Thymus (tissue), 11 donors: ENCODE results near the gene MKNK2. TPM values are rescaled to one million over a fixed set of nuclear protein-coding genes. Genes with fewer than 3 reads are reported as not detected.

Source experiments
- DNase-seq, 9 donors: peaks; one replicate each; pipeline ENCODE4 v3.0.0-alpha.2; 2013; ENCODE audit warnings: low spot score in 9 of 9, low read depth in 6 of 9, missing footprints in 1 of 9
- H3K27ac ChIP-seq, 2 donors: one replicate each; pipeline ENCODE4 v1.5.1; 2013; ENCODE audit warnings: control low read depth in 1 of 2, low read depth in 1 of 2, low read length in 1 of 2, mild to moderate bottlenecking in 1 of 2, moderate library complexity in 1 of 2
- H3K27me3 ChIP-seq, 2 donors: one replicate each; pipeline ENCODE4 v1.5.1; 2013; ENCODE audit warnings: low read length in 1 of 2; ENCODE audit not compliant: control insufficient read depth in 2 of 2, insufficient read depth in 1 of 2
- H3K36me3 ChIP-seq, 2 donors: one replicate each; pipeline ENCODE4 v1.5.1; 2013; ENCODE audit warnings: low read length in 1 of 2, mild to moderate bottlenecking in 1 of 2, moderate library complexity in 1 of 2; ENCODE audit not compliant: control insufficient read depth in 2 of 2, insufficient read depth in 2 of 2
- H3K4me1 ChIP-seq, 2 donors: one replicate each; pipeline ENCODE4 v1.5.1; 2013; ENCODE audit warnings: low read length in 2 of 2; ENCODE audit not compliant: control insufficient read depth in 2 of 2, insufficient read depth in 2 of 2
- H3K4me3 ChIP-seq, 2 donors: one replicate each; pipeline ENCODE4 v1.5.1; 2013; ENCODE audit warnings: low read length in 2 of 2, control low read depth in 1 of 2, mild to moderate bottlenecking in 1 of 2
- H3K9me3 ChIP-seq, 2 donors: one replicate each; pipeline ENCODE4 v1.5.1; 2013; ENCODE audit warnings: low read length in 1 of 2, mild to moderate bottlenecking in 1 of 2; ENCODE audit not compliant: control insufficient read depth in 2 of 2, insufficient read depth in 1 of 2
- WGBS: extraction: QIAGEN DNeasy Blood & Tissue Kit; methylation state at CpG from one replicate; pipeline ENCODE4 v1.1.7; 2013; 5-methylcytosine and 5-hydroxymethylcytosine counted together
- polyA plus RNA-seq: library from polyadenylated mRNA; stranded (reverse); fragments of 200-250 nt; gene quantifications from one replicate; pipeline ENCODE4 v1.2.3, GENCODE V29; 2013
- total RNA-seq: library from RNA; stranded (reverse); fragments of 120-200 nt; gene quantifications from one replicate; pipeline ENCODE4 v1.2.4, GENCODE V29; 2013
- donor health status: healthy.

MKNK2 gene
- total and polyA plus RNA-seq, 2 donors, result 59.4 to 97.9 TPM

DNA sequence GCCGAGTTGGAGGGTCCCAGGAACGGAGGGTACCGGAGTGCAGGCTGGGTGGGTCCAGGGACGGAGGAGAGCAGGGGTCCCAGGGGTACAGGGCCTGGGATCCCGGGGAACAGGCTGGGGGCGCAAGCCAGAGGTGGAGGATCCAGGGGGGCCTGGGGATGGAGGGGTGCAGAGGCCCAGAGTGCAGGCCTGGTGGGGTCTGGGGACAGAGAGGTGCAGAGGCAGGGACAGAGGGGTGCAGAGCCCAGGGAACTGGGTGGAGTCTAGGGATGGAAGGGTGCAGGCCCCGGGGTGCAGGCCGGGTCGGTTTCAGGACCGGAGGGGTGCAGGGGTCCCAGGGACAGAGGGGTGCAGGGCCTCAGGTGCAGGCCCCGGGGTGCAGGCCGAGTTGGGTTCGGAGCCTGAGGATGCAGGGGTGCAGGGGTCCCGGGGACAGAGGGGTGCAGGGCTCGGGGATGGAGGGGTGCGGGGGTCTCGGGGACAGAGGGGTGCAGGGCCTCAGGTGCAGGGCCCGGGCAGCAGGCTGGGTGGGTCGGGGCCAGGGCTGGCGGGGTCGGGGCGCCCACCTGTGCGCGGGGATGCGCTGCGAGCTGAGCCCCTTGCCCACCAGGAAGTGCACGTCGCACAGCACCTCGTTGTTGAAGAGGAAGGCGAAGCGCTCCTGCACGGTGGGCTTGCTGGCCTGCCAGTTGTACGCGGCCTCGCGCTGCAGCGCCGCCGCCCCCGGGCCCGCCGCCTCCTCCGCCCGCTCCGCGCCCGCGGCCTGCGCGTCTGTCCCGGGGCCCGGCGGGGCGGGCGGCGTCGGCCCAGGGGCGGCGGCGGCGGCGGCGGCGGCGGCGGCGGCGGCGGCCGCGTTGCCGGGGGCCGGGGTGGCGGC, 36.1 kb downstream of the MKNK2 start:
- Histone ChIP-seq H3K27me3 (no peaks in the 10 kb centered on the region), H3K27ac (peak overlapping the region in 1 of 2 donors; percentile 74), H3K9me3 (peaks cover 0 to 2% of the 10 kb centered on the region in 2 donors), H3K36me3 (peaks cover 0 to 18% of the 10 kb centered on the region in 2 donors), H3K4me3 (peak overlapping the region; percentile 34 to 82), H3K4me1 (peaks cover 8 to 26% of the 10 kb centered on the region in 2 donors)
- DNase-seq, result peak in 3 of 9 donors; percentile 16 to 50 (median 35)
- 15% methylated on average over 74 of the region's 74 CpGs for WGBS

DNA sequence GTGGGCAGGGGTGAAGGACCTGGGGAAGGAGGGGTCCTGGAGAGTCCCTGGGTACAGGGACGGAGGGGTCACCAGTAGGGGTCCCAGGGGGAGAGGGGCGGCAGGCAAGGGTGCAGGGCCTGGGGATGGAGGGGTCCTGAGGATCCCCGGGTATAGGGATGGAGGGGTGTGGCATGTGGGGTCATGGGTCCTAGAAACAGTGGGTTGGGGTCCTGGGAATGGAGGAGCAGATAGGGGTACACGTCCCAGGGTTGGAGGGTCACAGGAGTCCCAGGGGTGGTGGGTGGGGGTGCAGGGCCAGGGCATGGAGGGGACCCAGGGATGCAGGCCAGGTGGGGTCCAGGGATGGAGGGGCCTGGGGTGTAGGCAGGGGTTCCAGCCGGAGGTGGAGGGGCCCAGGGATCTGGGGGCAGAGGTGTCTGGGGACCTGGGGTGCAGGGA, 36.9 kb downstream of the MKNK2 start:
- H3K27ac ChIP-seq, result no peak overlapping the region
- H3K27me3 ChIP-seq, result no peaks in the 10 kb centered on the region
- H3K4me1 ChIP-seq, result peaks cover 8 to 21% of the 10 kb centered on the region in 2 donors
- WGBS, result 97% methylated on average over 5 of the region's 5 CpGs
- H3K4me3 ChIP-seq, result no peak overlapping the region
- no peak for DNase-seq
- H3K36me3 ChIP-seq, result peaks cover 0 to 18% of the 10 kb centered on the region in 2 donors
- H3K9me3 ChIP-seq, result peaks cover 0 to 2% of the 10 kb centered on the region in 2 donors

DNA sequence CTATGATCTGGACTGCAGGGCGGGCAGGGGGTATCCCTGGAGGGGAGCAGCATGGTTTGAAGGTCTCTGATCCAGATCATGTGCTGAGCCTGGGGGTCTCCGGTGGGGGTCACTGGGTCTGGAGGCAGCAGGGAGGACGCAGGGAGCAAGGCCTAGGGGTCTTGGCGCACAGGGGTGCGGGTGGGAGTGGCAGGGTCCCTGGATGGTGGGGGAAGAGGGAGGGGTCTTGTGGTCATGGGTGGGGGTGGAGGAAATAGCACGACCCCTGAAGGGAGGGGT, 37.4 kb downstream of the MKNK2 start:
- peaks cover 0 to 18% of the 10 kb centered on the region in 2 donors for H3K36me3 ChIP-seq
- H3K27me3 ChIP-seq, result no peaks in the 10 kb centered on the region
- H3K9me3 ChIP-seq, result peaks cover 0 to 2% of the 10 kb centered on the region in 2 donors
- H3K4me1 ChIP-seq, result peaks cover 8 to 21% of the 10 kb centered on the region in 2 donors
- no peak overlapping the region for H3K4me3 ChIP-seq
- no peak for DNase-seq
- 95% methylated on average over 6 of the region's 6 CpGs for WGBS
- H3K27ac ChIP-seq, result no peak overlapping the region

GRCh38 chr19:2012941-2013682, 37.9 kb downstream of the MKNK2 start:
- no peak overlapping the region for H3K4me3 ChIP-seq
- H3K36me3 ChIP-seq, result peaks cover 0 to 18% of the 10 kb centered on the region in 2 donors
- DNase-seq, result no peak
- no peaks in the 10 kb centered on the region for H3K27me3 ChIP-seq
- H3K4me1 ChIP-seq, result peaks cover 8 to 21% of the 10 kb centered on the region in 2 donors
- H3K9me3 ChIP-seq, result peaks cover 0 to 2% of the 10 kb centered on the region in 2 donors
- 98% methylated on average over 21 of the region's 21 CpGs for WGBS
- no peak overlapping the region for H3K27ac ChIP-seq

DNA sequence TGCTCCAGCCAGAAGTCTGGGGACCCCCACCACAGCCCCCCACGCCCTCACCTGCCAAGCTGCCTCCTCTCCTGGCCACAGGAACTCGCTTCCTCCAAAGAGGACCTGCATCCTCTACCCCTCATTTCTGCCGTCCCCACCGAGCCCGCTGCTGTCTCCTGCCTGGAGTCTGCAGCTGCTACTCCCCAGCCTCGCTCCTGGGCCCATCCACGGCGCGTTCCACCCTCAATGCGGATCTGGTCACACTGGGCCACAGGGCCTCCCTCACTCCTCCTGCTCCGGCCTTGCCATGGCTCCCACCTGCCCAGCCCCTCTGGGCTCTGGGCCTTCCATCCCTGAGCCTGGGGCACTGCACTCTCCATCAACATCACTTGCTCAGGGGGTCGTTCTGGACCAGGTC, 39.9 kb downstream of the MKNK2 start:
- H3K36me3 ChIP-seq, result peaks cover 0 to 18% of the 10 kb centered on the region in 2 donors
- H3K27ac ChIP-seq, result no peak overlapping the region
- 97% methylated on average over 12 of the region's 12 CpGs for WGBS
- peaks cover 8 to 16% of the 10 kb centered on the region in 2 donors for H3K4me1 ChIP-seq
- H3K27me3 ChIP-seq, result no peaks in the 10 kb centered on the region
- H3K9me3 ChIP-seq, result peaks cover 0 to 2% of the 10 kb centered on the region in 2 donors
- H3K4me3 ChIP-seq, result no peak overlapping the region
- DNase-seq, result no peak

DNA sequence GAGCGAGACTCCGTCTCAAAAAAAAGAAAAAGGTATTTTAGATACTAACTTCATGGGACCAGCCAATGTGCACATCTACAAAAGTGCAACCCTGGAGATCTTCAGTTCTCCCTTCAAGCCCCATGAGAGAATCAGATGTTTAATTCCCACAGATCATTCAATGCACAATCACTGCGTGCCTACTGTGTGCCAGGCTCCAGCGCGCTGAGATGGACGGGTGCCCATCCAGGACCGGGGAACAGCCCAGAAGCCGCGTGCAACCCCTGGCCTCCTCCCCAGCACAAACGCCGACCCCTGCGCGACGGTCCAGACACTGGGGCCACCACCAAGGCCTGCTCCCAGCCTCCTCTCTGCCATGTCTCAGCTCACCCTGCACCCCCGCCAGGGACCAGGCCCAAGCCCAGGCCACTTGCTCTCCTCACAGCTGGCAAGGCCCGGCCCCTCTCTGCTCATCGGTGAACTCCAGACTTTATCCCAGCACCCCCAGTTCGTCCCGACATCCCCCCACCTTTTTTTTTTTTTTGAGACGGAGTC, 40.8 kb downstream of the MKNK2 start:
- H3K4me3 ChIP-seq, result no peak overlapping the region
- 95% methylated on average over 20 of the region's 20 CpGs for WGBS
- peaks cover under 1 to 21% of the 10 kb centered on the region in 2 donors for H3K36me3 ChIP-seq
- DNase-seq, result no peak
- no peak overlapping the region for H3K27ac ChIP-seq
- H3K4me1 ChIP-seq, result peaks cover 6 to 14% of the 10 kb centered on the region in 2 donors
- H3K27me3 ChIP-seq, result no peaks in the 10 kb centered on the region
- H3K9me3 ChIP-seq, result peaks cover 0 to 2% of the 10 kb centered on the region in 2 donors

GRCh38 chr19:2003874-2004273, 47.2 kb downstream of the MKNK2 start:
- Histone ChIP-seq H3K27ac (no peak overlapping the region), H3K4me3 (no peak overlapping the region), H3K9me3 (no peaks in the 10 kb centered on the region), H3K4me1 (no peaks in the 10 kb centered on the region), H3K27me3 (no peaks in the 10 kb centered on the region), H3K36me3 (peaks cover 20 to 30% of the 10 kb centered on the region in 2 donors)
- 97% methylated on average over 4 of the region's 4 CpGs for WGBS
- no peak for DNase-seq

DNA sequence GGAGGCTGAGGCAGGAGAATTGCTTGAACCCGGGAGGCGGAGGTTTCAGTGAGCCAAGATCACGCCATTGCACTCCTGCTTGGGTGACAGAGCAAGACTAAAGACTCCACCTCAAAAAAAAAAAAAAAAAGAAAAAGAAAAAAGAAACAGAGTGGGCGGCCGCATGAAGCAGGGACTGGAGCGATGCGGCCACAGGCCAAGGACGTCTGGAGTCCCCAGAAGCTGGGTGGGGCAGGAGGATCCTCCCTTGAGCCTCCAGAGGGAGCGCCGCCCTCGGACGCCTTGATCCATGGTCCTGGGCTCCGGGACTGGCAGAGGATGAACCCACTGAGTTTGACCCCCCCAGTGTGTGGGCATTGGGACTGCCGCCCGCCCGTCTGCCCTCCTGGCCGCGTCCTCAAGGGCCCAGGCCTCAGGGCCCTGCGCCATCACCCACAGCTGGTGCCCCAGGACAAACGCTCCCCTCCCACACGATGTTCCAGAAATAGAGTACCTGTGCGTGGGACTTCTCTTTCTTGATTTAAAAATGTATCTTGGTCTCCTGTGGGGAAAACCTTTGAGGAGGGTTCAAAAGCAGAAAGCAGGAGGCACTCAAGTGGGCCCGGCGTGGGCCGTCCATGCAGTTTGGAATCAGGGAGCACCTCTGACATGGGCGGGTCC, 51.1 kb downstream of the MKNK2 start:
- Histone ChIP-seq H3K4me3 (no peak overlapping the region), H3K4me1 (no peaks in the 10 kb centered on the region), H3K27ac (no peak overlapping the region), H3K36me3 (peaks cover 30 to 43% of the 10 kb centered on the region in 2 donors), H3K27me3 (no peaks in the 10 kb centered on the region), H3K9me3 (no peaks in the 10 kb centered on the region)
- WGBS, result 88% methylated on average over 26 of the region's 26 CpGs
- DNase-seq, result no peak
